Suprapubic skin (tissue), 4 donors: Measurements from ENCODE around the gene UNC50.

Source experiments
- EP300 ChIP-seq: sonication (generic); formaldehyde crosslinking; IDR thresholded peaks from one replicate; pipeline ENCODE4 v1.6.1; 2017; ENCODE audit warnings: antibody characterized with exemption
- POLR2A ChIP-seq, 2 donors: fragments of 450-650 bp; IDR thresholded peaks; one replicate each; pipeline ENCODE4 v1.6.1; 2017; ENCODE audit warnings: antibody characterized with exemption in 2 of 2, mild to moderate bottlenecking in 2 of 2, moderate library complexity in 2 of 2
- POLR2AphosphoS5 ChIP-seq, 3 donors: sonication (generic); formaldehyde crosslinking; IDR thresholded peaks; one replicate each; pipeline ENCODE4 v1.6.1; 2017; ENCODE audit warnings: antibody characterized with exemption in 3 of 3
- TF ChIP-seq, protein P1 (sequence below), 2 donors: fragments of 200-600 bp in 1 of 2; fragments of 450-650 bp in 1 of 2; sonication (generic) in 1 of 2; IDR thresholded peaks; one replicate each; pipeline ENCODE4 v1.5.1; 2016 to 2019; ENCODE audit warnings: antibody characterized with exemption in 2 of 2, mild to moderate bottlenecking in 1 of 2, moderate library complexity in 1 of 2

DNA sequence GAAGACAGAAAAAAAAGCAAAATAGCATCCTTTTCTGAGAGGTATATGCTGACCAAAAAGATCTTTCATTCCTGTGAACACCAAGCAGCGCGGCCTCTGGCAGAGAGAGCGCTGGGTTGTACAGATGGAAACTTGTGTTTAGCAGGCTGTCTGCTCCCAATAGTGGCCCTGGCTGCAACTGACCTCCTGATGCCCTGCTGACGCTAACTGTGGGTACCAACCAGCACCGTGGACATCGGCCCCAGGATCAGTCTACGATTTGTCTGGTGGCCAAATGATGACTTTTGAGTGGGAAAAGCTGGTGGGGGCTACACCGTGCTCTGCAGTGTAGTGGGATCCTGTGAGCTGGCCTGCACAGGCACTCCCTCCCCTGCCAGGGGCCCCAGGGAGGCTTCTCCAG is 15.8 kb upstream of the UNC50 start:
- TF ChIP-seq, protein P1, sequence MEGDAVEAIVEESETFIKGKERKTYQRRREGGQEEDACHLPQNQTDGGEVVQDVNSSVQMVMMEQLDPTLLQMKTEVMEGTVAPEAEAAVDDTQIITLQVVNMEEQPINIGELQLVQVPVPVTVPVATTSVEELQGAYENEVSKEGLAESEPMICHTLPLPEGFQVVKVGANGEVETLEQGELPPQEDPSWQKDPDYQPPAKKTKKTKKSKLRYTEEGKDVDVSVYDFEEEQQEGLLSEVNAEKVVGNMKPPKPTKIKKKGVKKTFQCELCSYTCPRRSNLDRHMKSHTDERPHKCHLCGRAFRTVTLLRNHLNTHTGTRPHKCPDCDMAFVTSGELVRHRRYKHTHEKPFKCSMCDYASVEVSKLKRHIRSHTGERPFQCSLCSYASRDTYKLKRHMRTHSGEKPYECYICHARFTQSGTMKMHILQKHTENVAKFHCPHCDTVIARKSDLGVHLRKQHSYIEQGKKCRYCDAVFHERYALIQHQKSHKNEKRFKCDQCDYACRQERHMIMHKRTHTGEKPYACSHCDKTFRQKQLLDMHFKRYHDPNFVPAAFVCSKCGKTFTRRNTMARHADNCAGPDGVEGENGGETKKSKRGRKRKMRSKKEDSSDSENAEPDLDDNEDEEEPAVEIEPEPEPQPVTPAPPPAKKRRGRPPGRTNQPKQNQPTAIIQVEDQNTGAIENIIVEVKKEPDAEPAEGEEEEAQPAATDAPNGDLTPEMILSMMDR (IDR thresholded peaks at IDR 0.05) = no peak
- TF ChIP-seq EP300 (no peak), POLR2A (IDR thresholded peaks at IDR 0.05) (no peak), POLR2AphosphoS5 (IDR thresholded peaks at IDR 0.05) (no peak)
